NCI-H2107 (cell line): ENCODE measurements around the gene MARCHF2.
"Not testable (repeated sequence)": the region's sequence is repeated elsewhere in the genome, so short reads cannot be mapped to it uniquely, and the experiment has no call there.

Experiments used
- DNase-seq: peaks from one replicate; lab custom pipeline; 2025; lab: John Stamatoyannopoulos, UW

The MARCHF2 gene, protein sequence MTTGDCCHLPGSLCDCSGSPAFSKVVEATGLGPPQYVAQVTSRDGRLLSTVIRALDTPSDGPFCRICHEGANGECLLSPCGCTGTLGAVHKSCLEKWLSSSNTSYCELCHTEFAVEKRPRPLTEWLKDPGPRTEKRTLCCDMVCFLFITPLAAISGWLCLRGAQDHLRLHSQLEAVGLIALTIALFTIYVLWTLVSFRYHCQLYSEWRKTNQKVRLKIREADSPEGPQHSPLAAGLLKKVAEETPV

DNA sequence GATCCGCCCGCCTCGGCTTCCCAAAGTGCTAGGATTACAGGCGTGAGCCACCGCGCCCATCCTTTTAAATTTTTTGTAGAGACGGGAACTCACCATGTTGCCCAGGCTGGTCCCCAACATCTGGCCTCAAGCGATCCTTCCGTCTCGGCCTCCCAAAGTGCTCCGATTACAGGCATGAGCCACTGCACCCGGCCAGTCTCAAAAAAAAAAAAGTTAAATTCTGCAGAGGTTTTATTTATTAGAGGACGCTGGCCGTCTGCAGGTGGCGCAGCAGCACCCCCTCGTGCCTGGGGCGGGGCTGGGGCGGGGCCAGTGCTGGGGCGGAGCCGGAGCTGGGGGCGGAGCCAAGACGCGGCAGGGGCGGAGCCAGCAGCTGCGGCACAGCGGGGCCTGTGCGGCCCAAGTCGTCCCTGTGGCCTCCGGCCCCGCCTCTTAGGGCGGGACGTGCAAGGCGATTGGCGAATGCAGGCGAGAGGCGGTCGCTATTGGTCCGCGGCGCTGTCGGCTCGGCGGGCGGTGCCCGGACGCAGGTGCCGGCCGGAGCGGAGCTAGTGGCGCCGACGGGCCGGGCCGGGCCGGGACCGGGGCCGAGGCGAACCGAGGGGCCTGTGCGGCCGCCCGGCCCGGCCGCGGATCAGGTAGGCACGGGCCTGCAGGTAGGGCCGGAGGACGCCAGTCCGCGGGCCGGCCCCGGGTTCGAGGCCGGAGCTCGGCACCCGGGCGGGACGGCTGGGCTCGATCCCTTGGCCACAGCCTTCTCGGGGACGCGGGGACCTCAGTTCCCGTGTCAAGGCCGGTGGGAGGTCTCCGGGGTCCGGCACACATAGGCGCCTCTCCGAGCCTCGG is at the start of gene MARCHF2:
Gene MARCHF2 (plus strand): TSS at position 523 of the 846 bp plus-strand sequence. CDS start 8,536 bp downstream, outside the sequence.
- DNase-seq, result peak; percentile 94

GRCh38 chr19:8363803-8364771 is 49.0 kb upstream of the MARCHF2 start, which contains the start of gene ANGPTL4:
Gene ANGPTL4, plus strand, starts transcription at chr19:8364155. Its CDS starts 167 bp downstream, at chr19:8364322.
- DNase-seq, result no peak

DNA sequence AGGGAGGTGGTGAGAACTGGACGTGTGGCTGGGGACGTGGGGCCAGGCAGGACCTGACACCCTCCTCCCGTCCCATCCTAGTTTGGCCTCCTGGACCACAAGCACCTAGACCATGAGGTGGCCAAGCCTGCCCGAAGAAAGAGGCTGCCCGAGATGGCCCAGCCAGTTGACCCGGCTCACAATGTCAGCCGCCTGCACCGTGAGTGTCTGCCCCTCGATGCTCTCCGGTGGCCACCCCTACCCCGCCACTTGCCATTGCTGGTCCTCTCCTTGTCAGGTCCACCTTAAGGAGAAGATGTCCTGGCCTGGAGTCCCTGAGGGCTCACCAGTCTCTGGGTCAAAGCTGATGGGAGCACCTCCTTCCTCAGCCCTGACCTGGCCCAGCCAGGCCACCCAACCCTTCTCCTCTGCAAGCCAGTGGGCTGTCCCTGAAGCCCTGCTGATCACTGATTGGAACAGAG is 47.0 kb upstream of the MARCHF2 start:
- DNase-seq, result no peak

- DNase-seq, result no peak
Measured at GRCh38 chr19:8366961-8367326, 46.2 kb upstream of the MARCHF2 start.

GRCh38 chr19:8367327-8368001 is 45.6 kb upstream of the MARCHF2 start:
- DNase-seq, result peak; percentile 31

DNA sequence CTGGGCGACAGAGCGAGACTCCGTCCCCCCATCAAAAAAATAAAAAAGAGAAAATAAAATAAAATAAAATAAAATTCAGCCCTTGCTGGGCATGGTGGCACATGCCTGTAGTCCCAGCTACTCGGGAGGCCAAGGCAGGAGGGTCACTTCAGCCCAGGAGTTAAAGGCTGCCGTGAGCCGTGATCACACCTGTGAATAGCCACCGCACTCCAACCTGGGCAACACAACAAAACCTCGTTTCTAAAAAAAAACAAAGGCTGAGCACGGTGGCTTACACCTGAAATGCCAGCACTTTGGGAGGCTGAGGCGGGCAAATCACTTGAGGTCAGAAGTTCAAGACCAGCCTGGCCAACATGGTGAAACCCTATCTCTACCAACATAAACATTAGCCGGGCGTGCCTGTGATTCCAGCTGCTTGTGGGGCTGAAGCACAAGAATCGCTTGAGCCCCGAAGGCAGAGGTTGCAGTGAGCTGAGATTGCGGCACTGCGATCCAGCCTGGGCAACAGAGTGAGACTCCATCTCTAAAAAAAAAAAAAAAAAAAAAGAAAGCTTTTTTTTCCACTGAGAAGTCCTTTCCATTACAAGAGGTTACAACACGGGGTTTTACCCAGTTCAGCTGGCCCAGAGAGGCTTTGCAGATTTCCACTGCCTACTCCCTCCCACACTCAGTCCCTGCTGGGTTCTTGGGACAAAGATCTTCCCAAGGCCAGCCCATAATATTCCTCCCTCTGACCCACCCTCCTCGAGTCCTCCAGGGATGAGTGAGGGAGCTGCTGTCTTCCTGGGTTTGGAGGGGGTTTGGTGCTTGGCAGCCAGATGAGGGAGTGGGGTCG is 42.7 kb upstream of the MARCHF2 start:
- DNase-seq, result no peak

GRCh38 chr19:8371011-8371804 is 41.9 kb upstream of the MARCHF2 start:
- no peak for DNase-seq

- DNase-seq, result no peak
Measured at GRCh38 chr19:8373867-8374813, 39.0 kb upstream of the MARCHF2 start.

- DNase-seq, result not testable (repeated sequence)
Measured at GRCh38 chr19:8375766-8376165, 37.3 kb upstream of the MARCHF2 start.

GRCh38 chr19:8376373-8376974 is 36.6 kb upstream of the MARCHF2 start:
- DNase-seq, result not testable (repeated sequence)

- DNase-seq, result no peak
Measured at GRCh38 chr19:8377598-8377997, 35.5 kb upstream of the MARCHF2 start.

GRCh38 chr19:8379156-8379891 is 33.8 kb upstream of the MARCHF2 start:
- DNase-seq, result not testable (repeated sequence)

GRCh38 chr19:8384569-8384968 is 28.5 kb upstream of the MARCHF2 start:
- not testable (repeated sequence) for DNase-seq

GRCh38 chr19:8385103-8385502 is 28.0 kb upstream of the MARCHF2 start:
- not testable (repeated sequence) for DNase-seq

- DNase-seq, result not testable (repeated sequence)
Measured at GRCh38 chr19:8385566-8385965, 27.5 kb upstream of the MARCHF2 start.

DNA sequence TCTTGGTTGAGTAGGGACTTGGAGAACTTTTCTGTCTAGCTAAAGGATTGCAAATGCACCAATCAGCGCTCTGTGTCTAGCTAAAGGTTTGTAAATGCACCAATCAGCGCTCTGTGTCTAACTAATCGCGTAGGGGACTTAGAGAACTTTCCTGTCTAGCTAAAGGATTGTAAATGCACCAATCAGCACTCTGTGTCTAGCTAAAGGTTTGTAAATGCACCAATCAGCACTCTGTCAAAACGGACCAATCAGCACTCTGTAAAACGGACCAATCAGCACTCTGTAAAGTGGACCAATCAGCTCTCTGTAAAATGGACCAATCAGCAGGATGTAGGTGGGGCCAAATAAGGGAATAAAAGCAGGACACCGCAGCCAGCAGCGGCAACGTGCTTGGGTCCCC is 26.7 kb upstream of the MARCHF2 start:
- not testable (repeated sequence) for DNase-seq

- DNase-seq, result no peak
Measured at GRCh38 chr19:8386990-8387389, 26.1 kb upstream of the MARCHF2 start.
